EL (cell line): ENCODE results near the gene DGCR2.
"Not testable (repeated sequence)": the region's sequence is repeated elsewhere in the genome, so short reads cannot be mapped to it uniquely, and the experiment has no call there.

Source experiments
- DNase-seq: peaks from one replicate; pipeline ENCODE4 v3.0.0-alpha.2; 2016

Gene DGCR2

DNA sequence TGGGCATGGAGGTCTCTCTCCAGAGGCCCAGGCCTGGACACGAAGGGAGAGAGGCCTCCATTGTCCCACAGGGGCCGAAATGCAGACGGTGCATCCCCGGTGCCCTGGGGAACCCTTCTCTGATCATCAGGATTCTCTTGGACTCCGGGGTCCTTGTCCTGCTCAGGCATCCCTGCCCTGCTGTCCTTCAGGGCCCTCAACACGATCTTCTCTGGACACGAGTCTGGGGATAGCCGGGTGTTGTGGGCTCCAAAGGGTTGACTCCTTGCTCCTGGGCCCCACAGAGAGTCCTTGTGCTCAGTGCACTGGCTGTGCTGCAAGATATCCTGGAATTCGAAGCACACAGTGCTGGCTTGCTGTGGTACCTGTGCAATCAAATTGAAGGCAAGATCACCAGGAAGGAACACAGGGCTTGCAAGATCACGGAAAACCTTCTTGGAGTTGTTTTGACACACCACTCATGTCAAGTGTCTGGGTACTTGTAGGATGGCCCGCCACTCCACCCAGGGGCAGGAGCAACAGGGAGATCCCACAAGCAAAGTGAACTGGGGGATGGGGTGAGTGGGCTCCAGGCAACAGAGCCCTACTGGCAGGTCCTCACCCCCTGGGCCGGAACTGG is 124.8 kb downstream of the DGCR2 start:
- DNase-seq = no peak

DNA sequence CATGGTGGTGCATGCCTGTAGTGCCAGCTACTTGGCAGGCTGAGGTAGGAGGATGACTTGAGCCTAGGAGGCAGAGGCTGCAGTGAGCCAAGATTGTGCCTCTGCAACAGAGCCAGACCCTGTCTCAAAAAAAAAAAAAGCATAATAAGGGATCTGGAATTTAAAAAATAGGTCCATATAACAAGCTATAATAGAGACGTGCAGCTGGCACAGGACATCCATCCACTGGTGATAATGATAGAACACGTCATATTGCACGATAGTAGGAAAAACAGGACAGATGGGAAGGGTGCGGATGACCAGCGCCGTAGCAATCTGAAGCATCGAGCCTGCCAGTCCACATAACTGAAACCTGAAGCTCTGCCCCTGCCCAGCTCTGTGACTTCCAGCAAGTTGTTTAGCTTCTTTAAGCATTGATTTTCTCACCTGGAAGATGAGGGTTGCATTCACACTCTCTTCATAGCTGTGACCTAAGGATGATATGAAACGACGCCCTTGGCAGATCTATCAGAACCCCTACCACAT is 125.8 kb downstream of the DGCR2 start:
- DNase-seq = no peak

DNA sequence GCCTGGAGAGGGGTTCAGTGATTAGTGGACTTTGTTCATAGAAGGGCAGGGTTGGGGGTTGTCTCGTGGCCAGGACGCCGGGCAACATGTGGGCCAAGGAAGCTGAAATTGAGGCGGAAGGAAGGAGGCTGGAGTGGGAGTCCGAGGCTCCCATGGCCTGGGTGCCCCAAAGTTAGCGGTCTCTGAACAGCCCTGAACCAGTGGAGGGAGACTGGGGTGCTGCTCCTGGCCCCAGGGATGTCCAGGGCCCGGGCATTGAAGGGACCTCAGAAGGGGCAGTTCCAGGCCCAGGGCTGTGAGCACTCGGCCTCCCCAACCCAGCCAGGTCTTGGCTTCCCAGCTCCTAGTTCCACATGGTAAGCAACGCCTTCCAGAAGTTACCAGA is 126.9 kb downstream of the DGCR2 start:
- DNase-seq = no peak

DNA sequence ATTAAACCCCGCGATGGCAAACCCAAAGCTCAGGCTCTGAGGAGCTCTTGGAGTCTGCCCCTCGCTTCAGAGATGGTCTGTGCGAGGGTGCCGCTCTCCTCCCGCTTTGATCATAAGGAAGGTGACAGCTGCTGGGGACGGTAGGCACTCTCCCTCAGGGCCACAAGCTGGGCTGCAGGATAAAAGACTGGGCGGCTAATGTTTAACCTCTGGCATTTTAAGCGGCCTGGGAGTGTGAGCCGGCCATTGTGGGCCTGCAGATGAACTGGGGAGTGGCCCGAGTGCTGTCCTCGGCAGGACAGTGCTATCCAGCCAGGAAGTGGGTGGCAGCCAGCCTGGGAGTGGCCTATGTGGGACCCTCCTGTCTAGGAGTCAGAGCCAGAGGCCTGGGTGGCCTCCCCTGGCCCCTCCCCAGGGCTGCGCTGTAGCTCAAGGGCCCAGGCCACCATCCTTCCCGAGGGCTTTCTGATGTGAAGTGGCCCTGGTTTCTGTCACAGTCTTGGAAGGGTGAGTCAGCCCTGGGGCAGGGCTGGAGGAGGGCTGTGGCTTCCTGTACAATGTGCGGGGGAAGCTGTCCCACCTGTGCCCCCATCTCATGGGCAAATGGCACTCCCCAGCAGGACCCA is 127.4 kb downstream of the DGCR2 start:
- DNase-seq = no peak

DNA sequence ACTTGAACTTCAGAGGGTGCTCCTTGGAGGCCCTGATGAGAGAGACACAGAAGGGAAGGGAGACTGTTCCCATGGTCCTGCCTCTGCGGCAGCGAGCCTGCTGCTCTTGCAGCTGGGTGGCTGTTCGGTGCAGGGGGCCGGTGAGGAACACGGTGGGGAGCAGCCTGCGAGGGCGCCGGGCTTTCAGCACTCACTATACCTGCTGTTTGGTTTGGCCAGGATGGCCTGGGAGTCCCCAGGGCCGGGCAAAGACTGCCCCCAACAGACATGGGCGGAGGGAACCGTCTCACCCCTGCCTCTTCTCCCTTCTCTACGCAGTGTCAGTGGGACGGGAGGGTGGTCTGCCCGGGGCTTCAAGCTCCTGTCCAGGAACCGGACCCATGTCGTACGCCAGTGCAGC is 128.2 kb downstream of the DGCR2 start:
- DNase-seq = no peak

DNA sequence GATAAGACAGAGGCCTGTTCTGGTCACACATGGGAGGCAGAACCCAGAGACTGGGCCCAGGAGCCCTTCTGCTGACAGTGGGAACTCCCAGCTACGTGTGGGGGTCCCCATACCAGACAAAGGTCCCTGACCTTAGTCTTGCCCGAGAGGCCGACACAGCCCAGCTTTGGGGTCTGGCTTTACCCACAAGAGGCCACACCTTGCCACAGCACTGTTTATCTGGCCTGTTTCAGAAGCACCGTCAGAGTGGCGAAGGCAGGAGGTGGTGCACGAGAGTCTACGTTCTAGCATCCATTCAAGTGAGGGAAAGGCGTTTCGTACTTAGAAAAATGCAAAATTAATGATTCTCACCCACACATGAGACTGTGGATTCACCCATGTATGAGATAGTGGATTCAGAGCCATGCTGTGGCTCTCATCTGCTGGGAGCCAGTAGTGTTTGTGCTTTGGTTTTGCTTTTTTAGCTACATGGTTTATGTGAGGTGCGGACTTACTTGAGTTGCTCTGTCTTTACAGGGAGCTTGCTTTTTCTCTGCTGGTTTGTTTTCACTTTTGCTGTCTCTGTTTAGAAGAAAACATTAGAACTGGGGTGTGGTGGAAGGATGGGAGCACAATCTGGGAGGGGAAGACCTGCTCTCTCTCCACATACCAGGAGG is 129.5 kb downstream of the DGCR2 start:
- DNase-seq = no peak

DNA sequence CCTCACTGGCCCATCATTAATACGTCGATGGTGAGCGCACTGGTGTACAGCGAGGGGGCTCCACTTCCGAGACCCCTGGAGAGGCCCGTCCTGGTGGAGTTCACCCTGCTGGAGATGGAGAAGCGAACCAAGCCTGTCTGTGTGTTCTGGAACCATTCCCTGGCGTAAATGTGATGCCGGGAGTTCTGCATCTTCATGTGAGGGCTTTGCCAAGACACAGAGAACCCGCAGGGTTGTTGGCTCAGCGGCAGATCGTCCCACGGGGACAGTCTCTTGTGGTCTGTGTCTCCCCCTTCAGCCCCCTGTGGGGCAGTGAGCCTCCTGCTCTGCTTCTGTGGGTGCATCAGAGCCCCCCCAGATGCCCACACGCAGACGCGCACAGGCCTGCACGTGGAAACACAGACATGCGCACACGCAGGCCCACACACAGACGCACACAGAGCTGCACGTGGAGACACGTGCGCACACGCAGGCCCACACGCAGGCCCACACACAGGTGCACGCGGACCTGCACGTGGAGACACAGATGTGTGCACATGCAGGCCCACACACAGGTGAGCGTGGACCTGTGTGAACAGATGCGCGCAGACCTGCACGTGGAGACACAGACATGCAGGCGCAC is 130.3 kb downstream of the DGCR2 start:
- DNase-seq = no peak

DNA sequence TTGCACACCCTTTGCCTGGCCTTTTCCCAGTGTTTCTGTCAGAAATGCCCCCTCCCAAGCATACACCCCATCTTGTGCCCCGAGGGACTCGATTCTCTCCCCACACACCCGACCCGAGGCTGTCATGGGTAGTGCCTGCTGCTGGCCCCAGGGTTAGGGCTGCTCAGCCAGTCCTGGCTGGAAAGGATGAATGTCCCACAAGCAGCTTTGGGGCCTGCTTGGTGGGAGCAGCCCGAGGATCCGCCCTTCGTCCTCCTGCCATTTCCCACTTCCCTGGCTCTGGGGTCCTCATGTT is 131.1 kb downstream of the DGCR2 start:
- no peak for DNase-seq

DNA sequence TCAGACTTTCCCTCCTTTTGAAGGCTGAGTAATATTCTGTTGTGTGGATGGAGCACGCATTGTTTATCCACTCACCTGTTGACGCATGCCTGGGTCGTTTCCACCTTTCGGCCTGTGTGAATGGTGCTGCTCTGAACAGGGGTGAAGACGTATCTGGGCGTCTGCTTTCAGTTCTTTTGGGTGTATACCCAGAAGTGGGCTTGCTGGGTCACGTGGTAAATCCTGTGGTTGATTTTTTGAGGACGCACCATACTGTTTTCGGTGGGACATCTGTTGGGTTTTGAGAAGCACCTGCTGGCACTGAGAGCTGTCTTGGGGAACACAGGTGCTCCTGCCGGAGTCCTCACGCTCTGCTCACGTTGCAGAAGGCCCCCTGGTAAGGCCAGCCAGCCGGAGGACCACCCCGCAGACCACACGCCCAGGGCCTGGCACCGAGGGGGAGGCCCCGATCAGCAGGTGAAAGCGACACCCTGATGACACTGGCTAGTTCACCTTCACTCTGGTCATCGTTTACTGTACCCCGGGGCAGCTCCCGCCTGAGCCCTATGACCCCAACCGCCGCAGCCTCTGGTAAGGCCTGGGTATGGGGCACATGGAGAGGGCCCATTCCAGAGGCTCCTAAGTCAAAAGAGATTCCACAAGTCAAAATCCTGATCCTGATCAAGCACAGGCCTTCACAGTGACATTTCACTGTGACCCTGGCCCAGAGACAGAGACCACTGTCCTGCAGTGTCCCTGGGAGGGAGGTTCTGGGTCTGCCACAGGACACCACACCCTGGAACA is 131.7 kb downstream of the DGCR2 start:
- no peak for DNase-seq

DNA sequence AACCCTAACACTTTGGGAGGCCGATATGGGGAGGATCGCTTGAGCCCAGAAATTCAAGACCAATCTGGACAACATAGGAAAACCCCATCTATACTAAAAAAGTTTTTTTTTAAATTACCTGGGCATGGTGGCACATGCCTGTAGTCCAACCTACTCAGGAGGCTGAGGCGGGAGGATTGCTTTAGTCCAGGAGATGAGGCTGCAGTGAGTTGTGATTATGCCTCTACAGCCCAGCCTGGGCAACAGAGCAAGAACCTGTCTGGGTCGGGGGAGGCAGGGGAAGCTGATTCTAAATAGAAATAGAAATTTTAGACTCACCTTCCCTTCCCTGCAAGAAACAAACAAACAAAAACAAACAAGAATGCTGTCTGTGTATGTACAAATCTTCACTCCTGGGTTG is 133.3 kb downstream of the DGCR2 start:
- no peak for DNase-seq

DNA sequence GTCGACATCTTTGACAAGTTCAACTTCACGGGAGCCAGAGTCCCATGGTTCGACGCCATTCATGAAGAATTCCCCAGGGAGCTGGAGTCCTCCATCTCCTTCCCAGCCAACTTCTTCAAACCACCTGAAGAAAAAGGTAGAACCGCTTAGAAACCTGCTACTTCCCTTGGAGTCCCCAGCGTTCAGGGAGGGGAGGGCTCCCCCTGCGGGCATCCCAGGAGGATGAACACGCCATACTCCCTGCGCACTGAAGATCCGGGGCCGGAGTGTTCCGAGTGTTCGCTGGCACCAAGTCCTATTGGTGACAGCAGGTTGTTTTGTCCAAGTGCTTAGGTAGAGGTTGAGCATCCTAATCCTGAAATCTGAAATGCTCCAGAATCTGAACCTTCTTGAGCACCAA is 134.4 kb downstream of the DGCR2 start:
- DNase-seq = no peak

DNA sequence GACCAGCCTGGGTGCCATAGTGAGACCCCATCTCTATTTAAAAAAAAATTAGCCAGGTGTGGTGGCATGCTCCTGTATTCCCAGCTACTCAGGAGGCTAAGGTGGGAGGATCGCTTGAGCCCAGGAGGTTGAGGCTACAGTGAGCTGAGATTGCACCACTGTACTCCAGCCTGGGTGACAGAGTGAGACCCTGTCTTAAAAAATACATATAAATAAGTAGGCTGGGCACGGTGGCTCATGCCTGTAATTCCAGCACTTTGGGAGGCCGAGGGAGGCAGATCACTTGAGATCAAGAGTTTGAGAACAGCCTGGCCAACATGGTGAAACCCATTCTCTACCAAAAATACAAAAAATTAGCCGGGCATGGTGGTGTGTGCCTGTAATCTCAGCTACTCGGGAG is 135.1 kb downstream of the DGCR2 start:
- DNase-seq = not testable (repeated sequence)
